ENCODE measurements around the gene CC2D2B. TPM values are rescaled to one million over a fixed set of nuclear protein-coding genes. Genes with fewer than 3 reads are reported as not detected.

The CC2D2B gene
- total and polyA plus RNA-seq, 2 donors from 2014 or later: 0.80 to 2.5 TPM

DNA sequence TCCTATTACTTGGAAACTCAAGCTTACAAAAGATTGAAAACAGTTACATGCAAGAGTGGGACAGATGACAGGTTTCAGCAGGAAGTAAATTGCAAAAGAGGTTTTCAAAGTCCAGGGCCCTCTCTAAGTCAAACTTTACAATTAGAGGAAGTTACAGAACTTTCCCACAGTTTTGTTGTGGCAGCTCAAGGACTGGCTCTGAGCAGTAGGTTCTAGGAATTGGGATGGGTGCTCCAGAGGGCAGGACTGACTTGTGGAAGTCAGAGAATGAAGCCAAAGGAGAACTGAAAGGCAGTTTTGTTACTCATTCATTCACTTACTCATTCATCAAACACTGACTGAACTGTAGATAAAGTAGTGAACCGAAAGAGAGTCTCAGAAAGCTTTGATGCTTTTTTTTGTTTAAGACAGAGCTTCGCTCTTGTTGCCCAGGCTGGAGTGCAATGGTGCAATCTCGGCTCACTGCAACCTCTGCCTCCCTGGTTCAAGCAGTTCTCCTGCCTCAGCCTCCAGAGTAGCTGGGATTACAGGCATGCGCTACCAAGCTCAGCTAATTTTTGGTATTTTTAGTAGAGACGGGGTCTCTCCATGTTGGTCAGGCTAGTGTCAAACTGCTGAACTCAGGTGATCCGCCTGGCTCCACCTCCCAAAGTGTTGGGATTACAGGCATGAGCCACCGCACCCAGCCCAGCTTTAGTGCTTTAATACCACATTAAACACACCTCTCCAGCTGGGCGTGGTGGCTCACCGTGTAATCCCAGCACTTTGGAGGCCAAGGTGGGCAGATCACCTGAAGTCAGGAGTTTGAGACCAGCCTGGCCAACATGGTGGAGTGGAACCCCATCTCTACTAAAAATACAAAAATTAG, 68.8 kb downstream of the CC2D2B start:
- intact Hi-C loops (cut with DNase I): no loop called here
- no peaks in the 10 kb centered on the region for H3K9me3 ChIP-seq (ENCODE audit: control insufficient read depth in 2 of 3, insufficient read depth in 1 of 3, low read length in 3 of 3)
- no peaks in the 10 kb centered on the region for H3K36me3 ChIP-seq (ENCODE audit: control insufficient read depth in 2 of 3, insufficient read depth in 3 of 3, low read length in 3 of 3)
- no peaks in the 10 kb centered on the region for H3K27me3 ChIP-seq (ENCODE audit: control insufficient read depth, insufficient read depth, low read length)
- no peak for TF ChIP-seq CTCF (IDR thresholded peaks at IDR 0.05; ENCODE audit: borderline replicate concordance, extremely low read depth, insufficient read depth)
- DNase-seq: no peak
- H3K27ac ChIP-seq (ENCODE audit: low read depth in 2 of 2, low read length in 2 of 2): no peak overlapping the region
- no peak overlapping the region for H3K4me3 ChIP-seq (ENCODE audit: low read length in 3 of 3)
- no peaks in the 10 kb centered on the region for H3K4me1 ChIP-seq (ENCODE audit: control insufficient read depth in 2 of 3, insufficient read depth in 2 of 3, low read depth in 1 of 3, low read length in 3 of 3)
- no peak overlapping the region for H3K9ac ChIP-seq (ENCODE audit: low read length in 3 of 3)
- no peak for FAIRE-seq

- no peaks in the 10 kb centered on the region for H3K36me3 ChIP-seq (ENCODE audit: control insufficient read depth in 2 of 3, insufficient read depth in 3 of 3, low read length in 3 of 3)
- intact Hi-C loops (cut with DNase I): no loop called here
- no peaks in the 10 kb centered on the region for H3K27me3 ChIP-seq (ENCODE audit: control insufficient read depth, insufficient read depth, low read length)
- FAIRE-seq (no peak), DNase-seq (no peak)
- no peaks in the 10 kb centered on the region for H3K9me3 ChIP-seq (ENCODE audit: control insufficient read depth in 2 of 3, insufficient read depth in 1 of 3, low read length in 3 of 3)
- no peak overlapping the region for H3K9ac ChIP-seq (ENCODE audit: low read length in 3 of 3)
- TF ChIP-seq CTCF (IDR thresholded peaks at IDR 0.05; ENCODE audit: borderline replicate concordance, extremely low read depth, insufficient read depth): no peak
- no peak overlapping the region for H3K27ac ChIP-seq (ENCODE audit: low read depth in 2 of 2, low read length in 2 of 2)
- H3K4me3 ChIP-seq (ENCODE audit: low read length in 3 of 3): no peak overlapping the region
- no peaks in the 10 kb centered on the region for H3K4me1 ChIP-seq (ENCODE audit: control insufficient read depth in 2 of 3, insufficient read depth in 2 of 3, low read depth in 1 of 3, low read length in 3 of 3)
These were observed 74.4 kb downstream of the CC2D2B start for GRCh38 chr10:95982200-95982599.

DNA sequence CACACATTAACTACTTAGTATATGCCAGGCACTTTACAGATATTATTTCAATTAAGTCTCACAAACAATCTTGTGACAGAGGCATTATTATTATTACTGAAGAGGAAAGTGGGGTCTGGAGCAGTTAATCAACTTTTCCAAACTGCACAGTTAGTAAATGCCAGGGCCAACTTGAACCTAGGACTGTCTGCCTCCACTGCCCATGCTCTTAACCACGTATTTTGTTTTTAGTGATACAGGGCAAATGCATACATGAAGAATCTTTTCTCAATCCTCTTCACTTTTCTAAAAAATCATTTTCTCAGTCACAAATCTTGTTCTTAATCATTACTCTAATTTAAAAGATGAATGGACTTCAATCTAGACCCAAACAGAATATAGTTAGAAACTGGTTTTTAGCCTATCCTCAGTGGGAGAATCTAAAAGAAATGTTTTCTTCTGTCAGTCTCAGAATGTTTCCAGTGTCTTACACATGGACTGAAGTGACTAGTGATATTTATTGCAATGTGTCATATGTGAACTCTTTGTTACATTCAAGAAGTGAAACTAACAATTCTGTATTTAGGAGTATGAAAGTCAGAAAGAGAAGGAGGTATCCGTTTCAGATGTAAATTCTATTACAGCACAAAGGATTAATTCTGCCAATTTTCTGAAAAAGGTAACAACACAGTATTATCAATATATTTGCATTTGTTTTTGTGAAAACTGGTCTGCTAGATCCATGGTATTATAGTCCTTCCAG, 80.1 kb downstream of the CC2D2B start:
- H3K36me3 ChIP-seq (ENCODE audit: control insufficient read depth in 2 of 3, insufficient read depth in 3 of 3, low read length in 3 of 3): no peaks in the 10 kb centered on the region
- FAIRE-seq: no peak
- H3K27me3 ChIP-seq (ENCODE audit: control insufficient read depth, insufficient read depth, low read length): no peaks in the 10 kb centered on the region
- no peak for TF ChIP-seq CTCF (IDR thresholded peaks at IDR 0.05; ENCODE audit: borderline replicate concordance, extremely low read depth, insufficient read depth)
- no peaks in the 10 kb centered on the region for H3K9me3 ChIP-seq (ENCODE audit: control insufficient read depth in 2 of 3, insufficient read depth in 1 of 3, low read length in 3 of 3)
- H3K9ac ChIP-seq (ENCODE audit: low read length in 3 of 3): no peak overlapping the region
- no peak for DNase-seq
- no peak overlapping the region for H3K4me3 ChIP-seq (ENCODE audit: low read length in 3 of 3)
- no peak overlapping the region for H3K27ac ChIP-seq (ENCODE audit: low read depth in 2 of 2, low read length in 2 of 2)
- no peaks in the 10 kb centered on the region for H3K4me1 ChIP-seq (ENCODE audit: control insufficient read depth in 2 of 3, insufficient read depth in 2 of 3, low read depth in 1 of 3, low read length in 3 of 3)
- intact Hi-C loops (cut with DNase I): no loop called here
